Keratinocyte (primary cell): ENCODE data around the gene PTRHD1.

Source experiments
- CTCF ChIP-seq, 3 experiments: IDR thresholded peaks in 1 of 3; conservative IDR thresholded peaks in 1 of 3; optimal IDR thresholded peaks in 1 of 3; 2 replicates in 2 of 3; 3 replicates in 1 of 3; pipeline versions ENCODE3 to v1.5.1; 2011; ENCODE audit warnings: low read length in 3 of 3, mild to moderate bottlenecking in 3 of 3, moderate library complexity in 2 of 3, control low read depth in 1 of 3, inconsistent platforms in 1 of 3; ENCODE audit not compliant: insufficient read depth in 2 of 3; ENCODE audit errors: extremely low read depth in 1 of 3
- EZH2 ChIP-seq: IDR thresholded peaks from one replicate; pipeline ENCODE4 v1.6.1; 2012; ENCODE audit warnings: inconsistent platforms, mild to moderate bottlenecking, low read length, moderate library complexity

GRCh38 chr2:24792542-24792873 lies 683 bp downstream of the PTRHD1 start:
- no peak for TF ChIP-seq CTCF (optimal IDR thresholded peaks at IDR 0.05 in 1 of 3, IDR thresholded peaks at IDR 0.05 in 1 of 3, conservative IDR thresholded peaks at IDR 0.05 in 1 of 3; ENCODE audit: extremely low read depth in 1 of 3, insufficient read depth in 2 of 3, low read length in 3 of 3)
- TF ChIP-seq EZH2 = no peak
